Mucosa of rectum (tissue), 2 donors: ENCODE data around the gene PLXNA4.
A peak's percentile ranks its signal among the peaks of the same experiment; 100 is the strongest.

Experiments used
- H3K27ac ChIP-seq, 2 donors: one replicate each; pipeline ENCODE4 v1.7.0; 2013; ENCODE audit warnings: inconsistent platforms in 2 of 2, low read depth in 2 of 2, low read length in 2 of 2
- H3K27me3 ChIP-seq, 2 donors: one replicate each; pipeline ENCODE4 v1.7.0; 2013; ENCODE audit warnings: low read length in 2 of 2; ENCODE audit not compliant: control insufficient read depth in 2 of 2, insufficient read depth in 2 of 2
- H3K36me3 ChIP-seq, 2 donors: one replicate each; pipeline ENCODE4 v1.7.0; 2013; ENCODE audit warnings: low read length in 2 of 2; ENCODE audit not compliant: control insufficient read depth in 2 of 2, insufficient read depth in 2 of 2
- H3K4me1 ChIP-seq, 2 donors: one replicate each; pipeline ENCODE4 v1.7.0; 2013; ENCODE audit warnings: low read length in 2 of 2, mild to moderate bottlenecking in 1 of 2; ENCODE audit not compliant: control insufficient read depth in 2 of 2, insufficient read depth in 2 of 2
- H3K4me3 ChIP-seq, 2 donors: one replicate each; pipeline ENCODE4 v1.7.0; 2013; ENCODE audit warnings: low read length in 2 of 2
- H3K9ac ChIP-seq, 2 donors: one replicate each; pipeline ENCODE4 v1.7.0; 2013; ENCODE audit warnings: low read length in 2 of 2, low read depth in 1 of 2, mild to moderate bottlenecking in 1 of 2
- H3K9me3 ChIP-seq, 2 donors: one replicate each; pipeline ENCODE4 v1.7.0; 2013; ENCODE audit warnings: low read length in 2 of 2; ENCODE audit not compliant: control insufficient read depth in 2 of 2
- donor health status: healthy.
- donor health status: Normal muscosa, but diverticular disease.

The PLXNA4 gene

GRCh38 chr7:132218876-132219275 lies 357.4 kb downstream of the PLXNA4 start:
- Histone ChIP-seq H3K9me3 (no peaks in the 10 kb centered on the region), H3K4me1 (no peaks in the 10 kb centered on the region), H3K4me3 (no peak overlapping the region), H3K9ac (no peak overlapping the region), H3K27me3 (no peaks in the 10 kb centered on the region), H3K27ac (no peak overlapping the region), H3K36me3 (no peaks in the 10 kb centered on the region)

- Histone ChIP-seq H3K9me3 (no peaks in the 10 kb centered on the region), H3K36me3 (no peaks in the 10 kb centered on the region), H3K4me1 (no peaks in the 10 kb centered on the region), H3K9ac (no peak overlapping the region), H3K27me3 (no peaks in the 10 kb centered on the region), H3K4me3 (no peak overlapping the region), H3K27ac (no peak overlapping the region)
These were observed 359.3 kb downstream of the PLXNA4 start for GRCh38 chr7:132216847-132217525.

GRCh38 chr7:132214452-132214851 lies 361.8 kb downstream of the PLXNA4 start:
- Histone ChIP-seq H3K4me1 (no peaks in the 10 kb centered on the region), H3K27me3 (no peaks in the 10 kb centered on the region), H3K9ac (no peak overlapping the region), H3K36me3 (no peaks in the 10 kb centered on the region), H3K9me3 (no peaks in the 10 kb centered on the region), H3K4me3 (no peak overlapping the region), H3K27ac (no peak overlapping the region)

- Histone ChIP-seq H3K9me3 (no peaks in the 10 kb centered on the region), H3K9ac (no peak overlapping the region), H3K4me3 (no peak overlapping the region), H3K36me3 (no peaks in the 10 kb centered on the region), H3K4me1 (no peaks in the 10 kb centered on the region), H3K27ac (peak overlapping the region in 1 of 2 donors; percentile 5), H3K27me3 (no peaks in the 10 kb centered on the region)
These were observed 362.7 kb downstream of the PLXNA4 start for GRCh38 chr7:132213583-132213982.

GRCh38 chr7:132211971-132212370 lies 364.3 kb downstream of the PLXNA4 start:
- Histone ChIP-seq H3K27ac (no peak overlapping the region), H3K36me3 (no peaks in the 10 kb centered on the region), H3K9me3 (no peaks in the 10 kb centered on the region), H3K9ac (no peak overlapping the region), H3K4me3 (no peak overlapping the region), H3K27me3 (no peaks in the 10 kb centered on the region), H3K4me1 (no peaks in the 10 kb centered on the region)

- Histone ChIP-seq H3K36me3 (no peaks in the 10 kb centered on the region), H3K9ac (no peak overlapping the region), H3K4me1 (no peaks in the 10 kb centered on the region), H3K9me3 (no peaks in the 10 kb centered on the region), H3K27me3 (no peaks in the 10 kb centered on the region), H3K27ac (no peak overlapping the region), H3K4me3 (no peak overlapping the region)
These were observed 365.4 kb downstream of the PLXNA4 start for GRCh38 chr7:132210821-132211220.

- no peaks in the 10 kb centered on the region for H3K36me3 ChIP-seq
- no peaks in the 10 kb centered on the region for H3K9me3 ChIP-seq
- no peak overlapping the region for H3K27ac ChIP-seq
- no peaks in the 10 kb centered on the region for H3K27me3 ChIP-seq
- no peaks in the 10 kb centered on the region for H3K4me1 ChIP-seq
- no peak overlapping the region for H3K9ac ChIP-seq
- H3K4me3 ChIP-seq: no peak overlapping the region
These were observed 368.5 kb downstream of the PLXNA4 start for GRCh38 chr7:132207782-132208181.

- Histone ChIP-seq H3K9ac (no peak overlapping the region), H3K9me3 (no peaks in the 10 kb centered on the region), H3K27me3 (no peaks in the 10 kb centered on the region), H3K27ac (no peak overlapping the region), H3K4me3 (no peak overlapping the region), H3K36me3 (no peaks in the 10 kb centered on the region), H3K4me1 (no peaks in the 10 kb centered on the region)
These were observed 369.1 kb downstream of the PLXNA4 start for GRCh38 chr7:132207211-132207610.

GRCh38 chr7:132206594-132206993 lies 369.7 kb downstream of the PLXNA4 start:
- Histone ChIP-seq H3K9ac (no peak overlapping the region), H3K27ac (no peak overlapping the region), H3K27me3 (peaks cover 0 to 1% of the 10 kb centered on the region in 2 donors), H3K4me3 (no peak overlapping the region), H3K9me3 (no peaks in the 10 kb centered on the region), H3K4me1 (no peaks in the 10 kb centered on the region), H3K36me3 (no peaks in the 10 kb centered on the region)

- H3K9ac ChIP-seq: no peak overlapping the region
- no peak overlapping the region for H3K27ac ChIP-seq
- peaks cover 0 to 1% of the 10 kb centered on the region in 2 donors for H3K27me3 ChIP-seq
- H3K36me3 ChIP-seq: no peaks in the 10 kb centered on the region
- H3K4me3 ChIP-seq: no peak overlapping the region
- H3K4me1 ChIP-seq: no peaks in the 10 kb centered on the region
- H3K9me3 ChIP-seq: no peaks in the 10 kb centered on the region
These were observed 370.8 kb downstream of the PLXNA4 start for GRCh38 chr7:132205509-132205908.
